ENCODE data around the gene TERT. TPM values are rescaled to one million over a fixed set of nuclear protein-coding genes. Genes with fewer than 3 reads are reported as not detected.

The TERT gene
- total and polyA plus RNA-seq, 5 donors from 2014 or later = 0.22 TPM; not detected in 4

GRCh38 chr5:1217596-1218206 lies 77.2 kb downstream of the TERT start:
- no peaks in the 10 kb centered on the region for H3K9me3 ChIP-seq (ENCODE audit: control insufficient read depth in 2 of 2, low read length in 2 of 2)
- H3K4me3 ChIP-seq (ENCODE audit: low read depth, low read length) = no peak overlapping the region
- H3K27ac ChIP-seq (ENCODE audit: insufficient read depth, low read length, poor library complexity, severe bottlenecking) = no peak overlapping the region
- no peak overlapping the region for H3K27ac Mint-ChIP-seq
- H3K27me3 Mint-ChIP-seq = no peaks in the 10 kb centered on the region
- H3K4me3 Mint-ChIP-seq = no peak overlapping the region
- no peak for DNase-seq
- H3K4me1 Mint-ChIP-seq = peaks cover 0 to 3% (median 0%) of the 10 kb centered on the region in 4 donors
- H3K27me3 ChIP-seq (ENCODE audit: control insufficient read depth, insufficient read depth, low read length) = no peaks in the 10 kb centered on the region
- H3K36me3 ChIP-seq (ENCODE audit: control insufficient read depth, insufficient read depth, low read length) = no peaks in the 10 kb centered on the region
- H3K9me3 Mint-ChIP-seq = peaks cover 0 to 2% (median 0%) of the 10 kb centered on the region in 7 donors
- no peaks in the 10 kb centered on the region for H3K36me3 Mint-ChIP-seq
- no peaks in the 10 kb centered on the region for H3K4me1 ChIP-seq (ENCODE audit: control insufficient read depth, insufficient read depth, low read length, poor library complexity, severe bottlenecking)
- ATAC-seq (ENCODE audit: low read depth in 2 of 2) = no peak

GRCh38 chr5:1216918-1217295 lies 78.0 kb downstream of the TERT start:
- ATAC-seq (ENCODE audit: low read depth in 2 of 2) = no peak
- Histone ChIP-seq H3K36me3 (ENCODE audit: control insufficient read depth, insufficient read depth, low read length) (no peaks in the 10 kb centered on the region), H3K4me1 (ENCODE audit: control insufficient read depth, insufficient read depth, low read length, poor library complexity, severe bottlenecking) (no peaks in the 10 kb centered on the region), H3K4me3 (ENCODE audit: low read depth, low read length) (no peak overlapping the region), H3K27me3 (ENCODE audit: control insufficient read depth, insufficient read depth, low read length) (no peaks in the 10 kb centered on the region), H3K27ac (ENCODE audit: insufficient read depth, low read length, poor library complexity, severe bottlenecking) (no peak overlapping the region), H3K9me3 (ENCODE audit: control insufficient read depth in 2 of 2, low read length in 2 of 2) (no peaks in the 10 kb centered on the region)
- H3K4me3 Mint-ChIP-seq = no peak overlapping the region
- peaks cover 0 to 2% (median 0%) of the 10 kb centered on the region in 7 donors for H3K9me3 Mint-ChIP-seq
- H3K36me3 Mint-ChIP-seq = no peaks in the 10 kb centered on the region
- DNase-seq = no peak
- peaks cover 0 to 3% (median 0%) of the 10 kb centered on the region in 4 donors for H3K4me1 Mint-ChIP-seq
- H3K27me3 Mint-ChIP-seq = no peaks in the 10 kb centered on the region
- H3K27ac Mint-ChIP-seq = no peak overlapping the region

GRCh38 chr5:1216211-1216917 lies 78.5 kb downstream of the TERT start:
- no peak for DNase-seq
- H3K27me3 Mint-ChIP-seq = no peaks in the 10 kb centered on the region
- no peaks in the 10 kb centered on the region for H3K36me3 ChIP-seq (ENCODE audit: control insufficient read depth, insufficient read depth, low read length)

GRCh38 chr5:1215320-1216096 lies 79.4 kb downstream of the TERT start:
- no peaks in the 10 kb centered on the region for H3K36me3 ChIP-seq (ENCODE audit: control insufficient read depth, insufficient read depth, low read length)
- no peak overlapping the region for H3K27ac ChIP-seq (ENCODE audit: insufficient read depth, low read length, poor library complexity, severe bottlenecking)
- no peak overlapping the region for H3K4me3 ChIP-seq (ENCODE audit: low read depth, low read length)
- H3K9me3 Mint-ChIP-seq = peaks cover 0 to 4% (median 0%) of the 10 kb centered on the region in 7 donors
- peaks cover 0 to 3% (median 0%) of the 10 kb centered on the region in 4 donors for H3K4me1 Mint-ChIP-seq
- H3K4me3 Mint-ChIP-seq = no peak overlapping the region
- no peaks in the 10 kb centered on the region for H3K27me3 ChIP-seq (ENCODE audit: control insufficient read depth, insufficient read depth, low read length)
- no peaks in the 10 kb centered on the region for H3K4me1 ChIP-seq (ENCODE audit: control insufficient read depth, insufficient read depth, low read length, poor library complexity, severe bottlenecking)
- ATAC-seq (ENCODE audit: low read depth in 2 of 2) = no peak
- DNase-seq = no peak
- H3K36me3 Mint-ChIP-seq = no peaks in the 10 kb centered on the region
- H3K27me3 Mint-ChIP-seq = no peaks in the 10 kb centered on the region
- H3K9me3 ChIP-seq (ENCODE audit: control insufficient read depth in 2 of 2, low read length in 2 of 2) = no peaks in the 10 kb centered on the region
- H3K27ac Mint-ChIP-seq = no peak overlapping the region

More at GRCh38 chr5:1216211-1216917, 78.5 kb downstream of the TERT start:
- H3K4me3 Mint-ChIP-seq = no peak overlapping the region
- no peaks in the 10 kb centered on the region for H3K36me3 Mint-ChIP-seq
- Histone ChIP-seq H3K27me3 (ENCODE audit: control insufficient read depth, insufficient read depth, low read length) (no peaks in the 10 kb centered on the region), H3K4me3 (ENCODE audit: low read depth, low read length) (no peak overlapping the region), H3K4me1 (ENCODE audit: control insufficient read depth, insufficient read depth, low read length, poor library complexity, severe bottlenecking) (no peaks in the 10 kb centered on the region), H3K27ac (ENCODE audit: insufficient read depth, low read length, poor library complexity, severe bottlenecking) (no peak overlapping the region), H3K9me3 (ENCODE audit: control insufficient read depth in 2 of 2, low read length in 2 of 2) (no peaks in the 10 kb centered on the region)
- H3K4me1 Mint-ChIP-seq = peaks cover 0 to 3% (median 0%) of the 10 kb centered on the region in 4 donors
- peaks cover 0 to 4% (median 0%) of the 10 kb centered on the region in 7 donors for H3K9me3 Mint-ChIP-seq
- ATAC-seq (ENCODE audit: low read depth in 2 of 2) = no peak
- H3K27ac Mint-ChIP-seq = no peak overlapping the region

- DNase-seq (no peak), ATAC-seq (ENCODE audit: low read depth in 2 of 2) (no peak)
- peaks cover 0 to 3% (median 0%) of the 10 kb centered on the region in 4 donors for H3K4me1 Mint-ChIP-seq
- peaks cover 0 to 2% (median 0%) of the 10 kb centered on the region in 7 donors for H3K9me3 Mint-ChIP-seq
- H3K36me3 ChIP-seq (ENCODE audit: control insufficient read depth, insufficient read depth, low read length) = no peaks in the 10 kb centered on the region
- H3K27me3 ChIP-seq (ENCODE audit: control insufficient read depth, insufficient read depth, low read length) = no peaks in the 10 kb centered on the region
- H3K27ac ChIP-seq (ENCODE audit: insufficient read depth, low read length, poor library complexity, severe bottlenecking) = no peak overlapping the region
- H3K4me3 Mint-ChIP-seq = no peak overlapping the region
- H3K4me3 ChIP-seq (ENCODE audit: low read depth, low read length) = no peak overlapping the region
- H3K36me3 Mint-ChIP-seq = no peaks in the 10 kb centered on the region
- no peak overlapping the region for H3K27ac Mint-ChIP-seq
- H3K27me3 Mint-ChIP-seq = no peaks in the 10 kb centered on the region
- H3K4me1 ChIP-seq (ENCODE audit: control insufficient read depth, insufficient read depth, low read length, poor library complexity, severe bottlenecking) = no peaks in the 10 kb centered on the region
- no peaks in the 10 kb centered on the region for H3K9me3 ChIP-seq (ENCODE audit: control insufficient read depth in 2 of 2, low read length in 2 of 2)
Observed at GRCh38 chr5:1214936-1215220, 80.0 kb downstream of the TERT start.

GRCh38 chr5:1214163-1214935 lies 80.5 kb downstream of the TERT start:
- H3K9me3 Mint-ChIP-seq = peaks cover 0 to 2% (median 0%) of the 10 kb centered on the region in 7 donors
- no peaks in the 10 kb centered on the region for H3K36me3 ChIP-seq (ENCODE audit: control insufficient read depth, insufficient read depth, low read length)
- H3K27me3 ChIP-seq (ENCODE audit: control insufficient read depth, insufficient read depth, low read length) = no peaks in the 10 kb centered on the region
- ATAC-seq (ENCODE audit: low read depth in 2 of 2) = no peak
- no peaks in the 10 kb centered on the region for H3K27me3 Mint-ChIP-seq
- H3K4me3 Mint-ChIP-seq = no peak overlapping the region
- H3K4me1 ChIP-seq (ENCODE audit: control insufficient read depth, insufficient read depth, low read length, poor library complexity, severe bottlenecking) = no peaks in the 10 kb centered on the region
- H3K4me3 ChIP-seq (ENCODE audit: low read depth, low read length) = no peak overlapping the region
- no peak overlapping the region for H3K27ac Mint-ChIP-seq
- DNase-seq = no peak
- no peaks in the 10 kb centered on the region for H3K9me3 ChIP-seq (ENCODE audit: control insufficient read depth in 2 of 2, low read length in 2 of 2)
- no peaks in the 10 kb centered on the region for H3K36me3 Mint-ChIP-seq
- no peak overlapping the region for H3K27ac ChIP-seq (ENCODE audit: insufficient read depth, low read length, poor library complexity, severe bottlenecking)
- H3K4me1 Mint-ChIP-seq = peaks cover 0 to 3% (median 0%) of the 10 kb centered on the region in 4 donors

- no peaks in the 10 kb centered on the region for H3K36me3 Mint-ChIP-seq
- ATAC-seq (ENCODE audit: low read depth in 2 of 2) = no peak
- Histone ChIP-seq H3K27ac (ENCODE audit: insufficient read depth, low read length, poor library complexity, severe bottlenecking) (no peak overlapping the region), H3K9me3 (ENCODE audit: control insufficient read depth in 2 of 2, low read length in 2 of 2) (no peaks in the 10 kb centered on the region), H3K36me3 (ENCODE audit: control insufficient read depth, insufficient read depth, low read length) (no peaks in the 10 kb centered on the region), H3K4me1 (ENCODE audit: control insufficient read depth, insufficient read depth, low read length, poor library complexity, severe bottlenecking) (no peaks in the 10 kb centered on the region), H3K27me3 (ENCODE audit: control insufficient read depth, insufficient read depth, low read length) (no peaks in the 10 kb centered on the region), H3K4me3 (ENCODE audit: low read depth, low read length) (no peak overlapping the region)
- H3K27me3 Mint-ChIP-seq = no peaks in the 10 kb centered on the region
- no peak for DNase-seq
- H3K9me3 Mint-ChIP-seq = peaks cover 0 to 2% (median 0%) of the 10 kb centered on the region in 7 donors
- H3K4me3 Mint-ChIP-seq = no peak overlapping the region
- no peak overlapping the region for H3K27ac Mint-ChIP-seq
- H3K4me1 Mint-ChIP-seq = peaks cover 0 to 3% (median 0%) of the 10 kb centered on the region in 4 donors
Observed at GRCh38 chr5:1213508-1214162, 81.2 kb downstream of the TERT start.

All from CD4-positive, CD25-positive, alpha-beta regulatory T cell (primary cell).